DMS79 (cell line): ENCODE measurements around the gene BUD31.
"Not testable (repeated sequence)": the region's sequence is repeated elsewhere in the genome, so short reads cannot be mapped to it uniquely, and the experiment has no call there.

Source experiments
- DNase-seq: peaks from one replicate; lab custom pipeline; 2025; lab: John Stamatoyannopoulos, UW

BUD31 gene

DNA sequence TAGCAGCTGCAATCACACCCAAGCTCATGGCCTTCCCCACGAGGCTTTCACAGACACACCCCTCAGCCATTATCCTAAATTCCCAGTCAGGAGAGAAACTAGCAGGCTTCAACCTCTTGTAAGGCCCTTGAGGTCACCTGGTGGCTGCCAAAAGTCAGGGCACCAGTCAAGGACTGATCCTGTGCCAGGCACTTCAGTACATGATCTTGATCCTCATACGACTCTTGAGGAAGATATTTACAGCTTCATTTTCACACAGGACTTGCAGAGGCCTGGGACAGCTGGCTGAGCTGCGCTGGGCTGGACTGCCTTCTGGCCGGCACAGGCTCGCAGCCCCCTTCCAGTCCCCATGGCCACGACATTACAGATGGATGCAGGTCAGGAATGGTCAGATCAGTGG lies 9.2 kb upstream of the BUD31 start:
- peak; percentile 96 for DNase-seq

DNA sequence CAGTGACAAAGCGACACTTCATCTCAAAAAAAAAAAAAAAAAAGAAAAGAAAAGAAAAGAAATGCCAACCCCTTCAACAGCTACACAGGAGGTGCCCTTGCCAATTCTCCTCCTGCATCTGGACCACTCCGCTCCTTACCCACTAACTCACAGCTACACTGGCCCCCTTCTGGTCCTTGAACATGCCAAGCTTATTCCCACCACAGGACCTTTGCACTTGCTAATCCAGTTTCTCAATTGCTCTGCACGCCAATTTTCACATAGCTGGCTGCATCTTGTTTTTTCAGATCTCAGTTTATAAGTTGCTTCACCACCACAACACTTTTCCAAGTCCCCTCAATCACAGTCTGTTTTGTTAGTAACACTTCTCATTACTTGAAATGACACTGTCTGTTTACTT lies 5.9 kb upstream of the BUD31 start:
- no peak for DNase-seq

- no peak for DNase-seq
Measured at GRCh38 chr7:99403764-99404163, 5.0 kb upstream of the BUD31 start.

GRCh38 chr7:99404235-99404976 lies 4.4 kb upstream of the BUD31 start:
- DNase-seq, result no peak

GRCh38 chr7:99404977-99405320 lies 3.8 kb upstream of the BUD31 start:
- DNase-seq, result no peak

DNA sequence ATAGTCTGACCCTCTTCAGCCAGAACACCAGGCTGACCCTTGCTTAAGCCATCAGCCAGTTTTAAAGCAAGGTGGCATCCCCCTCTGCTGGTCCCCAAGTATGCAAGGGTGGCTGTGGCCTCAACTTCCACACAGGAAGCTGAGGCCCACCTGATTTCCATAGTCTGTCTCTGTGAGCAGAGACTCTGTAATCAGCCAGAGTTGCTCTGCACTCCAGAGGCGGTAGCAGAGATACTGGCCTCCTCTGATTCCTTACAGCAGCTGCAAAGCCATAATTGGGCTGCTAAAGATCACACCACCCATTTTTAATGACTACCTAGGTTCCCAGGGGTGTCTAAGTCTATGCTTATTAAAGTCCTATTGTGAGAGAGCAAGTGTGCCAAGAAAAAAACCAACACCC lies 2.2 kb upstream of the BUD31 start:
- no peak for DNase-seq

GRCh38 chr7:99407872-99408378 lies 844 bp upstream of the BUD31 start:
- DNase-seq, result peak; percentile 13

DNA sequence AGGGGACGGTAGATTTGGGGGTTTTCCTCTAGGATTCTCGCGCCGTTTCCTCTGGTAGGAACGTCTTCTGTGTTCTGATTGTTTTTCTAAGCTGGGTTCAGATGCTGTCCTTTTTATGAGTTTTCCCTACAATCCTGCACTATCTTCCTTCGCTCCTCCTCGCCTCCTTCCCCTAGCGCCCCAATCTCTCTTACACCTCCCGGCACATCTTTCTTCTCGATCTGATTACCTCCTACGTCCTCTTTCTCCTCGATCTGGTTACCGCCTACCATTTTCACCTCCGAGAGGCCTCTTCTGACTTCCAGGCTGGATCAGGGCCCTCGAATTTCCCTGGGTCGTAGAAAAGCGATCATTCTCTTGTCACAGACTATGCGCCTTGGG lies 413 bp downstream of the BUD31 start:
- no peak for DNase-seq

- no peak for DNase-seq
Measured at GRCh38 chr7:99409806-99410205, 1.0 kb downstream of the BUD31 start.

DNA sequence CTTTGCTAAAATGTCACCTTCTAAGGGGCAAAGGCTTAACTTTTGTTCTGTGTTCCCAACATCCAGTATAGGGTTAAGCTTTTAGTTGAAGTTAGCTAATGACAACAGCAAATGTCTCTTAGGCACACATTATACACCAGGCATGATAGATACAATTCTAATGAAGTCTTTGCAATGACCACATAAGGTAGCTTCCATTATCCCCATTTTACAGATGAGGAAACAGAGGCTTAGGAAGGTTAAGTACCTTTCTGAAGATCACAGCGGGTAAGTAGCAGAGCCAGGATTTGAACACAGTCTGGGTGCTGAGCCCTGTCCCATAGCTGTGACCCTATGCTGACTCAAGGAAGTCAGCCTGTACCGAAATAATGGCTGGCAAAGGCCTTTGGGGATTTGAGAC lies 1.9 kb downstream of the BUD31 start:
- DNase-seq, result no peak

DNA sequence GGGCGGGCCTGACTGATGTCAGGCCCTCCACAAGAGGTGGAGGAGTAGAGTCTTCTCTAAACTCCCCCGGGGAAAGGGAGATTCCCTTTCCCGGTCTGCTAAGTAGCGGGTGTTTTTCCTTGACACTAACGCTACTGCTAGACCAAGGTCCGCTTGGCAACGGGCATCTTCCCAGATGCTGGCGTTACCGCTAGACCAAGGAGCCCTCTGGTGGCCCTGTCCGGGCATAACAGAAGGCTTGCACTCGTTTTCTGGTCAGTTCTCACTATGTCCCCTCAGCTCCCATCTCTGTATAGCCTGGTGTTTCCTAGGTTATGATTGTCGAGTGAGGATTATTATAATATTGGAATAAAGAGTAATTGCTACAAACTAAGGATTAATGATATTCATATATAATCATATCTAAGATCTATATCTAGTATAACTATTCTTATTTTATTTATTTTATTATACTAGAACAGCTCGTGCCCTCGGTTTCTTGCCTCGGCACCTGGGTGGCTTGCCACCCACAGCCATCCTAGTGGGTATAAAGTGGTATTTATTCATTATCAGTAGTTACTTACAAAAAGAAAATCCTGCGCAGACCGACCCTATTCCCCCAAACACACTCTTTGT lies 6.9 kb downstream of the BUD31 start:
- not testable (repeated sequence) for DNase-seq

DNA sequence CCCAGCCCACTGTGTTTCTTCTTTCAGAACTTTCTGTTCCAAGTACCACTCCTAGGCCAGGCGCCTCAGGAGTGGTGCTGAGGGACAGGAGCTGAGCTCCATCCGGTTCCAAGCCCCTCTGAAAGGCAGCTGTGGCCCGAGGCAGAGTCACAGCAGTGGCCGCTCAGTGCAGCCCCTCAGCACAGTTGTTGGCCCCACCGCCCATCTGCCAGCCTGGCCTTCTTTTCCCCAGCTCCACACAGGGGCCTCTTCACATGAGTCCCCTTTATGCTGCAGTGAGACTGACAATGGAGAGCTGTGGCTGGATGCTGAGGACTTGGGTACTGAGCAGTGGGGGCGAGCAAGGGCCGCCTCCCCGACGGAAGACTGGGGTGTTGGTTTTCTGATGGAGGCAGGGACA lies 9.5 kb downstream of the BUD31 start:
- DNase-seq, result no peak

DNA sequence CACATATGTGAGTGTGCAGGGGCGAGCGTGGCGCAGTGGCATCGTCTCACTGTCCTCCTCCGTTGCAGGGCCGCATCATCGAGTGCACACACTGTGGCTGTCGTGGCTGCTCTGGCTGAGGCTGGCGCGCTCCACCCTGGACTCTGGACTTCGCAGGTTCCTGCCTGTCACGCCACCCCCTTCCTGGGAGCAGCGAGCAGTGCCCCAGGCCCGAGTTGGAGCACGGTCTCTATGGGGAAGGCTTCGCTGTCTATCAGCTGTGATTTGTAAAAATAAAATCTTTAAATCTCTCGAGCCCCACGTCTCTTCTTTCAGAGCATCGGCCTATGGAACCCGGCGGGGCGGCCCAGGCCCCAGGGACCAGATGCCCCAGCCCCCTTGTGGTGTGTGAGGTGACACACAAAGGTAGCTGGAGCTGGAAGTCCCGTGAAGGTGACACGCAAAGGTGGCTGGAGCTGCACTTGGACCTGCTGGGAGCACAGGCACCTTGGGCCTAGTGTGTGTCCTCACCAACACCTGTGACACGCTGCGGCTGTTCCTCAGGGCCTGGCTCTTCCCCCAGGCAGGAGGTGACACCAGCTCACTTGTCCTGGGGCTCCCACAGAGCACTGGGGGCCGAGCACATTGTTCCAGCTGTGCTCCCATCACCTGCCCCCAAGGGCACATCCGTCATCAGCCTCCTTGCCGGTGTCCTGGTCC lies 10.7 kb downstream of the BUD31 start:
- DNase-seq, result no peak

DNA sequence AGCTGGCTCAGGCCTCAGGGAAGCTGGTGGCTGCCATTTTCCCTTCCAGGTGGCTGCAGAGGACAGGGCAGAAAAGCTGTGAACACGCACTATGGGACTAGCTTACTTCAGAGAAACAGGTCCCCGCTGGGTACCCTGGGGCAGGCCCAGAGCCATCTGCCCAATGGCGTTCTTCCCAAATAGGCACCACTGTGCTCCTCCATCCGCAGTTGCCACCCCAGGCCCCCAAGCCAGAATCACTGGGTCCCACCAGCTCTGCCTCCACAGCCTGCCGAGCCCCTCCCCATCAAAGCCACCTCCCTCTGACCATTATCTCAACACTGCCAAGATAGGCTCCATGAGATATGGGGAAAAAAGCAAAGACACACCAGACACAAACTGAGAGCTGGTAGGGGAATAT lies 11.4 kb downstream of the BUD31 start:
- no peak for DNase-seq

- no peak for DNase-seq
Measured at GRCh38 chr7:99420986-99421385, 12.2 kb downstream of the BUD31 start.

DNA sequence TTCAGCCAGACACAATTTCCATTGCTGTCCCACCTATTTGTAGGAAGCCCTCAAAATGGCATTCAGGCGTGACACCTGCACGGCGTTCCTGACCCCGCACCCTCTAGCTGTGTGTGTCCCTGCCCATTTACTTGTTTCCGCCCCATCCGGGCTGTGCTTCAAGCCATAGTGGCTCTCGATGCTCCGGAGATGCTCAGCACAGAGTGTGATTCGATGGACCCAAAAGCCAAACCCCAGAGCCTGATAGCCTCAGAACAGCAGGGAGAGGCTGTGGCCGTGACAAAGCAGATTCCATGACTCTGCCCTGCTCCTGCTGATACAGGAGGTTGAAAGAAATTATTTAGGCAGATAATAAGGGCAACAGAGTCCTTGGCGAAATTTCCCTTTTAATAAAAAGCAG lies 13.4 kb downstream of the BUD31 start:
- DNase-seq, result peak; percentile 69

DNA sequence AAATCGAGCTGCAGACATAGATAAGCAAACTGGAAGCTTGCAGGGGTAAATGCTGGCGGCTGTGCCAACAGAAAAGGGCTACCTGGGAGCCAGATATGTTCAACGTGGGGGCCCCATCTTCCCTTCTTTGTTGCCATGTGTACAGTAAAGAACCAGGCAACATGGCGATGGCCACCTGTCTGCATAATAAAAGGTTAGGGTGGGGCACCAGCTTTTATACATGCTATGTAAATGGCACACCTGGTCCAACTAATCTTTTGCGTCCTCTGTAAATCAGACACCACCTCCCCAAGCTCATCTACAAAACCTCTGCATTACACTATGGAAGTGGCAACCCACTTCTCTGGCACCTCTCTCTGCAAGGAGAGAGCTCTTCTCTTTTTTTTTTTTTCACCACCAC lies 13.9 kb downstream of the BUD31 start:
- DNase-seq, result no peak

GRCh38 chr7:99424932-99425730 lies 16.4 kb downstream of the BUD31 start:
- DNase-seq, result no peak

GRCh38 chr7:99428972-99429566 lies 20.3 kb downstream of the BUD31 start:
- no peak for DNase-seq

DNA sequence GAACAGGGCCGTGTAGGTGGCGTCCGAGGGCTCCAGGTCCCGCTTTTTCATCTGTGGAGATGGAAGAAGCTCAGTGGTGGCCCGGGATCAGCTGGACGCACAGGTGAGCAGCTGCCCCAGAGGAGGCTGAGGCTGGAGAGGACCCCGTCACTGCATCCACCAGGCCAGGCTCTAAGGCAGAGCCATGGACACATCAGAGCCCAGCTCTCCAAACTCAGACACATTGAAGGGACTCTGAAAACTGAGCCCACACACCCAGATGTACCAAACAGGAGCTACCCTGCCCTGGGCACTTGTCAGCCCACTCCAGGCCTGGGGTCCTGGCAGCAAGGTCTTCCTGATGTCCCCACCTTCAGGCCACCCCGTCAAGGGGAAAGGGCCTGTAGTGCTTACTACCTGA lies 21.0 kb downstream of the BUD31 start:
- DNase-seq, result no peak

GRCh38 chr7:99431756-99432540 lies 23.2 kb downstream of the BUD31 start:
- DNase-seq, result not testable (repeated sequence)
